Islet of Langerhans (tissue), 1 donor: ENCODE measurements around the gene HOXA3.

Source experiments
- FAIRE-seq: peaks from one replicate; lab custom pipeline; 2011; peaks lifted over from hg19 to GRCh38; lab: Jason Lieb, UNC

The HOXA3 gene

GRCh38 chr7:27112955-27113949, 39.1 kb downstream of the HOXA3 start:
- no peak for FAIRE-seq

- FAIRE-seq = no peak
These were observed 40.0 kb downstream of the HOXA3 start for GRCh38 chr7:27112361-27112760.

DNA sequence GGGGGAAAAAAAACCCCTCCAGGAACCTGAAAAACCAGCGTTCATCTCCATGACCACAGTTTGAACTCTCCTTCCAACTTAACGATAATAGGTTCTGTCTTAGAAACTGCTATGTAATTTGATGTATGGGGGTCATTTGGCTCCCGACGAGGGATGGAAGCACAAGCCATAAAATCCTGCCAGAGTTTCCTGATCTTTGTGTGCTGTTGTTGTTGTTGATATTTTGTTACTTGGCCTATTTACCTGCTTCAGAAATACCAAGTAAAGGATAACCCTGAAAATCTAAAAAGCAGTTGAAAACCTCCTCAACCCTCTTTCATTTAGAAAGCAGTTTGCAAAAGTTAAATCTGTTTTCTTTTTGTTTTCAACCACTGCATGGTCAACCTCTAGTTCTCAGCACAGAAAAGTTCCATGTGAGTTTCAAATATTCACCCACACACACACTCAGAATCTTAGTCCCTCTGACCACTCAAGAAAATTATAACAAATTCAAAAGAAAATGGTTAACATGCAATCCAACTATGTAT, 40.6 kb downstream of the HOXA3 start:
- no peak for FAIRE-seq

- no peak for FAIRE-seq
These were observed 41.2 kb downstream of the HOXA3 start for GRCh38 chr7:27111042-27111750.

- no peak for FAIRE-seq
These were observed 42.0 kb downstream of the HOXA3 start for GRCh38 chr7:27110186-27111031.

DNA sequence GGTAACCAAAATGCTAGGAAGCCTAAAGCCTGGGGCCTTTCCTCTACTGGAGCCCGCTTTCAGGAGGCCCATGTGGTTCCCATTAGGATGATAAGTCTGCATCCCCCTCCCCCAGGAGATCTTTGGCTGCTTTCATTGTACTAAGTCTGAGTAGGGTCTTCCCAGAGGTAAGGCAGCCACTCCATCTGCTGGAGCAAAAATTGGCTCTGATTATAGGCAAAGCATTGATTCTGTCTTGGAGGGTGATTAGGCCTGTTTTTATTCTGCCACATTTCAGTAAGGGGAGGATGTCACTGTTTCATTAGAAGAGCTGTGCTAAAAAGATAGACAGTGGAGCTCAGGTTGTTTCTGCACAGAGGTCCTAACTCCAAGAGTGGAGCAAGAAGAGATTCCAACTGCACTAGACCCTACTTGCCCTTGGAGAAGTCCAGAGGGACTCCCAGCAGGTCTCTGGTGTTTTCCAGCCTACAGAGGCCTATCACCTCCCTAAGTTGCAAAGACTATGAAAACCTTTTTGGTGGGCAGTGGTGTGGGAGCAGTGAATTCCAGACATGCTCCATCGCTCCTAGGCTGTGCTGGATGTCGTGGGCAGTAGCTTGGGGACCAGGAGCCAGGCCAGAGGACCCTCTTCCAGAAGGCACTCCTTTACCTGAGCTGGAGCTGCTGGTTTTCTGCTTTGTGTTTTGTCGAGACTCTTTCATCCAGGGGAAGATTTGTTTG, 42.8 kb downstream of the HOXA3 start:
- FAIRE-seq = no peak

GRCh38 chr7:27108390-27109127, 43.8 kb downstream of the HOXA3 start:
- no peak for FAIRE-seq

- FAIRE-seq = no peak
These were observed 44.7 kb downstream of the HOXA3 start for GRCh38 chr7:27107391-27108381.

GRCh38 chr7:27106901-27107240, 45.5 kb downstream of the HOXA3 start:
- FAIRE-seq = no peak

DNA sequence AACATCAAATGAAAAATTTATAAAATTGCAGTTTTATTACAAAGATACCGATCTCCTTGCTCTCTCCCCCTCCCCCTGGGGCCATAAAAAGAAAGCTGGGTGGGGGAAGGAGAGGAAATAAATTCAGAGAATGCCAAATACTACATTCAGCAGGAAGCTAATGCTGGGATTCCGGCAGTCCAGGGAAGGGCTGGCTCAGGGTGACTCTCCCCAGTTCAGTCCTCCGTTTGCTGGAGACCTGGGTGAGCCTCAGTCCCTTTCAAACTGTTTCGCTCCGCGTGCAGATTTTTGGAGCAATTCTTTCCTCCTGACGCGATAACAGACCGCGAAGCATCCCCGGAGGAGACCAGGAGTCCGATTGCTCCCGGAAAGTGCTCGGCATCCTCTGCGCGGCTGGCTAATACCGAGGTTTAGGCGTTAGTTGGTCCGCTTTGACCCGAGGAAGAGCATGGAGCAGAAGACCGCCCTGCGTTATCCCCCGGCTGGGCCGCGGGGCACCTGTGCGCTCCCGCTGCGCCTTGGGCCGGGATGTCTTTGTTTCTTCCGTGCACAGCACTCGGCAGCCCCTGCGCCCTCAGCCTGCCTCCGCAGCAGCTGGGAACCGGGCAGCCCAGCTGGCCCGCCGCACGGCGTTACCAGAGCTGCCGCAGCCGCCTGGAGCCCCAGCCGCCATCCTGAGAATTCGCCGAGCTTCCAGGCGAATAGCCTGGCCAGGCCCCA, 46.0 kb downstream of the HOXA3 start:
- no peak for FAIRE-seq

- FAIRE-seq = no peak
These were observed 46.9 kb downstream of the HOXA3 start for GRCh38 chr7:27105301-27106031.

GRCh38 chr7:27104341-27105058, 47.9 kb downstream of the HOXA3 start:
- FAIRE-seq = no peak

DNA sequence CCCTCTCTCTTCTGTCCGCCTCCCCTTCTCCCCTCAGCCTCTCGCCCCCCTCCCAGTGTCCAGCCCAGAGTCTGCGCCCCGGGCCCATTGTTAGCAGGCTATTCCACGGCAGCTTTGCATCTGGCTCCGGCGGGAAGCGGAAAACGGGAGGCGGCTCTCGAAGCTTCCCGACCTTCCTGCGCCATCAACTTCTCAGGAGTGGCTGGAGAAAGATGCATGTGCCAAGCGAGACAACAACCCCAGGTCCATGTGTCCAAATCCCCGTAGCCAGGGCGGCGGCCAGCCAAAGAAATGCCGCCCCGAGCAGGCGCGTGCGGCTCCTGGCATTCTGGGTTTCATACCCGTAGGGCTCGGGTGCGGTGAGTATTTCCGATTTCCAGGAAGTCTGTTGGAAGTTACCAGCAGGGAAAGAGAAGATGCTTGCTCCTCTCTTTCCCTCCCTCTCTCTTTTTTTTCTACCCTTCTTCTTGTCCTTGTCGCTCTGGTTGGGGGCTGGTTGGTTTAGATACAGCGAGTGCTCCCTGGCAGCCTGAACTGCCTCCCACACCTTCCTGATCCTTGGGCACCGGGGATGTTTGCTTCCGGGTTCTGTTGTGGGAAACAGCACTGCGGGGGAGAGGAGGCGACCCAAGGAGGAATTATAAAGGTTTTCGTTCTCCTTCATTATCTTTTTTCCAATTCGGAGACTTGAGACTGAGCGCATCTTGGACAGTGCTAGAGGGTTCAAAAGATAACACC, 48.7 kb downstream of the HOXA3 start:
- FAIRE-seq = no peak

- no peak for FAIRE-seq
These were observed 49.6 kb downstream of the HOXA3 start, which contains the start of gene HOXA2 for GRCh38 chr7:27102581-27103442. HOXA2 (minus strand) TSS chr7:27102683; CDS start chr7:27102500, 183 bp downstream.

DNA sequence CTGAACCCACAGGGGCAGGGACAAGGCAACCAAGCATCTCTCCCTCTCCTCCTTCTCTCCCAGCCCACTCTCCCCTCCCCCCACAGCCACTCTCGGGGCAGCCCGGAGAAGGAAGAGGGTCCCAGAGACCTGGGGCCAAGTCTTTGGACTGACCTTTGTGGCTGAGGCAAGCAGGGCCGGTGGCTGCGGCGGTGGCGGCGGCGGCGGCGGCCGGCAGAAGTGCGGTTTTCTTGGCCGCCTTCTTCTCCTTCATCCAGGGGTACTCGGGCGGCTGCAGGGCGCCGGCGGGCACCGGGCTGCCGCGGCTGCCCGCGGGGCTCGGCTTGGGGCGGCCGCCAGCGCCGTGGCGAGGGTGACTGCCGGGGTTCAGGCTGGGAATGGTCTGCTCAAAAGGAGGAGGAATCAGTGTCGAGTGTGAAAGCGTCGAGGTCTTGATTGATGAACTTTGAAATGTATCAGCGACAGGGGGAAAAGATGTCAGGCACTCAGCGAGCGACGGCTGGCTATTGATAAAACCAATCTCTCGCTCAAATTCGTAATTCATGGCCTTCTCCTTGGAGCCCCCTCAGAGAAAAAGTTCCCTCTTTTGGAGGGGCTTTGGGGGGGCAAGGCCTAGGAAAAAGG, 50.3 kb downstream of the HOXA3 start:
- FAIRE-seq = no peak
